GM19397 (cell line): ENCODE measurements around the gene ZNF627.
A peak's percentile ranks its signal among the peaks of the same experiment; 100 is the strongest.
"Not testable (repeated sequence)": the region's sequence is repeated elsewhere in the genome, so short reads cannot be mapped to it uniquely, and the experiment has no call there.

Experiments used
- ATAC-seq: cut with Tn5 transposase; IDR thresholded peaks from one replicate; pipeline ENCODE4 v1.9.1; 2021; ENCODE audit warnings: mild to moderate bottlenecking, moderate library complexity; ENCODE audit not compliant: unreplicated experiment

Gene ZNF627

GRCh38 chr19:11573763-11574162, 23.5 kb upstream of the ZNF627 start:
- not testable (repeated sequence) for ATAC-seq

- ATAC-seq, result no peak
These were observed 22.6 kb upstream of the ZNF627 start for GRCh38 chr19:11574689-11575088.

GRCh38 chr19:11576227-11576626, 21.1 kb upstream of the ZNF627 start:
- no peak for ATAC-seq

GRCh38 chr19:11577451-11578257, 19.6 kb upstream of the ZNF627 start, which contains the start of gene ACP5:
Gene ACP5, minus strand, starts transcription at chr19:11577645. Its CDS starts 328 bp downstream, at chr19:11577317.
- ATAC-seq, result no peak

GRCh38 chr19:11578258-11579142, 18.8 kb upstream of the ZNF627 start:
- no peak for ATAC-seq

- ATAC-seq, result no peak
These were observed 17.2 kb upstream of the ZNF627 start for GRCh38 chr19:11580116-11580515.

GRCh38 chr19:11581740-11582139, 15.5 kb upstream of the ZNF627 start:
- ATAC-seq, result peak; percentile 67

- no peak for ATAC-seq
These were observed 11.0 kb upstream of the ZNF627 start for GRCh38 chr19:11586331-11586730.

GRCh38 chr19:11587302-11587974, 9.8 kb upstream of the ZNF627 start:
- no peak for ATAC-seq

- no peak for ATAC-seq
These were observed 9.2 kb upstream of the ZNF627 start for GRCh38 chr19:11587975-11588631.

- ATAC-seq, result no peak
These were observed 3.2 kb upstream of the ZNF627 start for GRCh38 chr19:11594084-11594483.

- ATAC-seq, result no peak
These were observed 1.1 kb upstream of the ZNF627 start for GRCh38 chr19:11596156-11596555.

GRCh38 chr19:11598103-11598483, 810 bp downstream of the ZNF627 start:
- ATAC-seq, result no peak

- no peak for ATAC-seq
These were observed 1.5 kb downstream of the ZNF627 start for GRCh38 chr19:11598746-11599145.

GRCh38 chr19:11599704-11600103, 2.4 kb downstream of the ZNF627 start:
- not testable (repeated sequence) for ATAC-seq

GRCh38 chr19:11606484-11606883, 9.2 kb downstream of the ZNF627 start:
- ATAC-seq, result no peak

- no peak for ATAC-seq
These were observed 14.4 kb downstream of the ZNF627 start for GRCh38 chr19:11611730-11612129.

- ATAC-seq, result no peak
These were observed 15.7 kb downstream of the ZNF627 start for GRCh38 chr19:11612816-11613511.

GRCh38 chr19:11617180-11618062, 20.1 kb downstream of the ZNF627 start:
- no peak for ATAC-seq
